NT2/D1 (cell line): Measurements from ENCODE around the gene EN2.

Experiments used
- SUZ12 ChIP-seq: IDR thresholded peaks from 2 replicates; pipeline ENCODE4 v1.6.1; 2011; ENCODE audit not compliant: insufficient read length, insufficient read depth; ENCODE audit errors: extremely low read depth
- ZNF274 ChIP-seq: IDR thresholded peaks from 2 replicates; pipeline ENCODE4 v1.6.1; 2011; ENCODE audit warnings: mild to moderate bottlenecking, low read depth, low read length

DNA sequence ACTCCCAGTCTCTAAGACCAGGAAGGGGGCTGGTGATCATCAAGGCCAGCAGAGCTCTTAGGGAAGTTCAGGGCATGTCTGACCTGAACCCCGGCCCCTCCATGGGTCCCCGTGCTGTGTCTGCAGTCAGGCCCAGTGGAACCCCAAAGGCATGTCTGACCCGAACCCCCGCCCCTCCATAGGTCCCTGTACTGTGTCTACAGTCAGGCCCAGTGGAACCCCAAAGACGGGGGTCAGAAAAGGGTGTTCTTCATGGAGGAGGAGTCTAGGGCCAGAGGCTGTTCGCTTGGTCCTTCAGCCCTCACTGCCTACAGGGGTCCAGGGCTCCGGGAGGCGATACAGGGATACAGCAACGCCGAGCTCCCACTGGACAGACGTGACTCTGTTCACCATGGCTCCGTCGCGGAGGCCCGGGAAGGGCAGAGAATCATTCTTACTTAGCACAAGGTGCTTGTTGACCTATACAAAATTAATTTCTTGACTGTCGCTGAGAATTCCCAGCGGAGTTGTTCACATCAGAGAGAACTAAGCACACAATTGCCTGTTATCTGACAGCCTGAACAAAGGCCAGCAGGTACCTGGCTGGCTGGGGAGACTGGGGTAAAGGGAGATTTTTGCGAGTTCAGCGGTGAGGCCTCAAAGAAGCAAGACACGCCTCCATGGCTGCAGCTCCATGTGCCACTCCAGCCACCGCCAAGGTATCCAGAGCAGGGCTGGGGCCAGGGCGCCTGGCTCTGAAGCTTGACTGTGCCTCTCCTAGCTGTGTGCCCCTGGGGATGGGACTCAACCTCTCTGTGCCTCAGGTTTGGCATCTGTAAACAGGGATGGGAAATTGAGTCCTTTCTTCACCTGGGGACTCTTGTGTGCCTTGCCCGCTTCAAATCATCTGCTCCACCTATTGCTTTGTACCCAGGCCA, 26.8 kb downstream of the EN2 start:
- TF ChIP-seq ZNF274 (no peak), SUZ12 (no peak)
